C1 segment of cervical spinal cord (tissue), 14 donors: ENCODE measurements around the gene ZNF385A.

ENCODE experiments used
- DNase-seq, 14 donors: peaks; one replicate each; lab custom pipeline; 2025; lab: John Stamatoyannopoulos, UW

ZNF385A gene

DNA sequence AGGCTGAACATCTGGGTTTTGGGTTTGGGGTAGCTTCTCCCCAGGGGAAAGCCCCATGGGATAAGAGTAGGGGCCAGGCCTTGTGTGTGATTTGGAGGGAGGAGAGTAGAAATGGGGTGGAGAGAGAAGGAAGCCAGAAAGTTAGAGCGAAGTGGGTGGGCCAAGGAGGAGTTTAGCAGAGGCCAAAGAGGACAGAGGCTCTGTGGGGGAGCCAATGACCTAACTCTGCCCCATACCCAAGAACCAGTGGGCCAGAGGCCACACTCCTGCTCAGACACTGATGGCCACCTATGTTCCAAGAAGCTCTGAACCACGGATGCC, 9.3 kb downstream of the ZNF385A start:
- DNase-seq, result no peak

DNA sequence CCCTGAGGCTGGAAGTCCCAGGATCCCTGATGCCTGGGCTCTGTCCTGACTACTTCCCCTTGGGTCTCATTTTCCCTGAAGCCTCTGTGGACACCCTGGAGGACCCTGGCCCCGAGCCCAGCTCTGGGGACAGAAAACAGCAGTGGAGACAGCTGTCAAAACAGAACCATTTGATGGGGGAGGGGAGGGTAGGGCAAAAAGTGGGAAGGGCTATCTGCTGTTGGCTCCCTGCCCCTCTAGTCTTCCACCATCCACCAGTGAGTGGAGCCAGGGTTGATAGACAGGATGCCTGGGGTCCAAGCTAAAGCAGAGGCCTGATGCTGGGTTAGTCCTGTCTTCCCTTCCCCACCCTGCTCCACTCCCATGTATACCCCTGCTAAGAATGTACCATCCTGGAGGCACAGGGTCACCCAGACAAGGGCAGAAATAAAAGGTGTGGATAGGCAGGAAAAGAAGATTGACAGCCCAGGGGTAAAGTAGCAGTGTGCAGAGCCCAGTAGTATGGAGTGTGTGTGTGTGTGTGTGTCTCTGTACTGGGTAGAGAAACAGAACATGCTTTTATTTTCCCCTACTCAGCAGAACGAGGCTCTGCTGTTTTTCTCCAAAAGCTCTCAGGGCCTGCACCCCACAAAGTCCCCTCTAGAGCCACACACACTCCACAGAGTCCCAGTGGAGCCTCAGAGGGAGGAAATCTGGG, 9.8 kb downstream of the ZNF385A start:
- DNase-seq, result no peak

DNA sequence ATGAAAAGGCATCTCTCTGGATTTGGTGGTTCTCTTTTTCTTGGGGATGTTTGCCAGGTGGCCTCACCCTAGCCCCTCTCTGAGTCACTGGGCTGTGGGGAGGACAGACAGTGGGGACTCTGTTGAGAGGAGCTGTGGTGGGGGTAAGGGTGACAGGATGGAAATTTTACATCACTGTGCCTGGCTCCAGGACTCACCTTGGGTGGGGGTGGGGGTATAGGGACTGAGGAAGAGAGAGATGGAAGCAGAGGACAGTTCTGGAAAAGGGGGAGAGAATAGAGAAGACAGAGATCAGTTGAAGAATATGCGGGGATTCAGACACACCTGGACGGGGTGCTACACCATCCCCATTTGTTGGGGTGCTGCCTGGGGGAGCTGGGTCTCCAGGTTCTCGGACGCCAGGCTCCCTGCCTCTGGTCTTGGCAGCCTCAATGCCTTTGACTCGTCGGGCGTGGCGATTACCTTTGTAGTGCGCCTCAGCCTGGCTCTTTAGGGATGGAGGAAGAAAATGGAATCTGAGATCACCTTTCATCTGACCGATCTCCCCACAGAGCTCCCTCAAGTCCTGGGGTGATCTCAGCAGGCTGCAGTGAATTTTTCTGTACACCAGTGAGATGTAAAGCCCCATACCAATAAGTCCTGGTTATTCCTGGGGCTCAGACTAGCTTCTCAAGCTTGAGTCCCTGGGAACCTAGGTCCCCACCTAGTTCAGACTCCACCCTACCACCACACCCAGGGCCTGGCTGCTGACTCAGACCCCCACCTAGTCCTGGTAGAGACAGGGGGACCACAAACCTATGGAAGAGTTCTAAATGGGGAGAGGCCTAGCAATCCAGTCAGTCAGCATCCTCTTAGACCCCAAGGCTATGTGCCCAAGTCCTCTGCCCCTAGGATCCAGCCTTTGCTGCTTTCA, 10.6 kb downstream of the ZNF385A start:
- DNase-seq, result peak in 1 of 14 donors; percentile 42

DNA sequence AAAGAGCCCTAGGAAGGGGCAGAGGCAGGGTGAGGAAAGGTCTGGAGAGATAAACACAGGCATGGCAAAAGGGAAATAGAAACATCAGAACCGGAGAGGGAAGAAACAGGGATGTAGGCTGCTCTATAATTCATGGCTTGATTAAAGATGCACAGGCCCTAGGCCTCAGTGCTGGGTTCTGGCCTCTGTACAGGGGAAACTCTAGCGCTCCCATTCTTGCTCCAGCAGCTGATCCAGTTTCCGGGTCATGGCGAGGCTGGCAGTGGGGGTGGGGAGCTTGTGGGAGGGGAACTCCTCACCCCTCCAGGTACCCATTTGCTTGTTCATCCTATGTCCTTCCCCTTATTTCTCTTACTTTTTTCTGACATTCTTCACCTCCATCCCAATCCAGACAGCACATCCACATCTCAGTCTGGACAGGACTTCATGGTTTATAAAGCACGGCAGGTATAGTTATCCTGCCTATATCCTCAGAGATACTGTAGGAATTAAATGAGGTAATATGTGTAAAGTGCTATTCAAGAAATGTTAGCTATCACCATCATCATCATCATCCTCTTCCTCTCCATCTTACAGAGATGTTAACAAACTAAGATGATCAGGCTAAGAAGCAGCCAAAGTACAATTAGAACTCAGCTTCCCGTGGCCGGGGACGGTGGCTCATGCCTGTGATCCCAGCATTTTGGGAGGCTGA, 12.3 kb downstream of the ZNF385A start:
- DNase-seq, result no peak

DNA sequence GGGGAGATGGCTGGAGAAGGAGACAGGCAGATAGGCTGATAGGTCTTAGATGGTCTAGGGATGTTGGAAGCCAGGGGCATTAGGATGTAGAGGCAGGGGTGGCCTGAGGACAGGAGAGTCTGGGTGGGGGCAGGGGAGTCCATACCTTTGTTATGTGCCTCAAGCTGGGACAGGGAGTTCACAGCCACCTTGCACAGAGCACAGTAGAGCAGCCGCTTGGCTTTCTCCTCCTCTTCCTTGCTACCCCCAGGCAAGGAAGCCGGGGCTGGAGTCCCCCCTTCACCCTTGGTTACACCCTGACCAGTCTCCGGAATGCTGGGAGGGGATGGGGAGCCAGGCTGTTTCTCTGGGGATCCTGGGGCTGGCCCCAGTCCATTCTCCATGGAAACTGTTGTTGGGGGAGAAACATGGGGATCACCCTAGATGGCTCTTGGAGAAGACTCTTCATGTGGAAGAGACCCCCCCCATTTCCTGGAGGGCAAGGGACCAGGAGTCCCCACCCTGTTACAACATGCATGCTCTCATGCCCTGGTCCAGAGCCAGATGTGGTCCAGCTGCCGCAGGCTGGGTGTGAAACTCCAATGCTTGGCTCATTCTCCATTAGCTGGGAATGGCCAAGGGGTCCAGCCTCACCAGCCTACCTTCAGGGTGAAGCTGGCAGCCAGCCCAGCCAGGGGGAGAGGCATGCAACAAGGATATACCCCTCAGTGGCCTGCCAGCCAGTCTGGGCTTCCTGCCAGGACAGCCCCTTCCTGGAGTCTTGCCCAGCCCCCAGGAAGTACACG, 13.0 kb downstream of the ZNF385A start:
- DNase-seq, result peak in 7 of 14 donors; percentile 26 to 73 (median 63)

DNA sequence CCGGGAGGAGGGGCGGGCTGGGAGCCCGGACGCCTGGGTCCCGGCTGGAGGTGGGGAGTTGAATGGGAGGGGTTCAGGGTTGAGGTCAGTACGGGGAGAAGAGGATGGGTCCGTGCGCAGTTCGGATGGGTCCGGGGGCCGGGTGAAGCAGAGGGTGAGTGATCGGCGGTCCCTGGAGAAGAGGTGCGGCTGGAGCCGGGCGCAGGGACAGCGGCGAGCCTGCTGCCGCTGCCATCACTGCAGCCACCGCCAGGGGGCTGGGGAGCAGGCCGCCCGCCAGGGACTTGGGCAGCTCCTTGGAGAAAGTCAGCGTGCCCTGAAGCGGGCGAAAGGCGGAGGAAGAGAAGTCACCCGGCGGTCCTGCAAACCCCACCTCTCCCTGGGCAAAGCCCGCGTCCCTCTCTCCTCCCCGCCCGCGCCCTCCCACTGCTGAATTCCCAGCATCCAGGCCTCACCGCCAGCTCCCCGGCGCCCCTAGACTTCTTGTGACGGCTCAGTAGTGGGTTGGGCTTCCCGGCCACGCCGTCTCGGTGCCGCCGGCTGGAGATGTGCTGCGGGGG, 14.3 kb downstream of the ZNF385A start:
- DNase-seq, result peak in 12 of 14 donors; percentile 36 to 86 (median 64)

DNA sequence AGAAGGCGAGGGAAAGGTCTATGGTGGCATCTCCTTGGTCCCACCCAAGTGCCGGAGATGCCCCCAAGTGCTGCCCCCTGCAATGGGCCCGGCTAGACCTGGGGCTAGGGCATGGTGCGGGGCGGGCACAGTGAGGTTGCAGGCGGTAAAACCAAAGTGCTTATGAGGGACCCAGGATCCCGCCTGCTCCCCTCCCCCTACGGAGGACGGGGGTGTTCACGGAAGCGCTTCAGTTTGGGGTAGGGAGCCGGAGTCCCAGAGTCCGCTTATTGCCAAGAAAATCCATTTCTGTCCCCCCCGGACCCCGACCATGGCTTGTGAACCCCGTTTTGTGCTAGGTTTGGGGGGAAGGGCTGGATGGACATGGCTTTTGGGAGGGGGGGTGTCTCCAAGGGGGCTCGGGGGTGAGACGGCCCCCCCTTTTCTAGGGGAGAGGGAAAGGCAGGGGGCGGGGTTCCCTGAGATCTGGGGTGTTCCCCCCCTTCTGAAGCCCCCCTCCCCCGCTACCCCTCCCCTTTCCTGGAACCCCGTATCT, 14.9 kb downstream of the ZNF385A start:
- DNase-seq, result no peak

DNA sequence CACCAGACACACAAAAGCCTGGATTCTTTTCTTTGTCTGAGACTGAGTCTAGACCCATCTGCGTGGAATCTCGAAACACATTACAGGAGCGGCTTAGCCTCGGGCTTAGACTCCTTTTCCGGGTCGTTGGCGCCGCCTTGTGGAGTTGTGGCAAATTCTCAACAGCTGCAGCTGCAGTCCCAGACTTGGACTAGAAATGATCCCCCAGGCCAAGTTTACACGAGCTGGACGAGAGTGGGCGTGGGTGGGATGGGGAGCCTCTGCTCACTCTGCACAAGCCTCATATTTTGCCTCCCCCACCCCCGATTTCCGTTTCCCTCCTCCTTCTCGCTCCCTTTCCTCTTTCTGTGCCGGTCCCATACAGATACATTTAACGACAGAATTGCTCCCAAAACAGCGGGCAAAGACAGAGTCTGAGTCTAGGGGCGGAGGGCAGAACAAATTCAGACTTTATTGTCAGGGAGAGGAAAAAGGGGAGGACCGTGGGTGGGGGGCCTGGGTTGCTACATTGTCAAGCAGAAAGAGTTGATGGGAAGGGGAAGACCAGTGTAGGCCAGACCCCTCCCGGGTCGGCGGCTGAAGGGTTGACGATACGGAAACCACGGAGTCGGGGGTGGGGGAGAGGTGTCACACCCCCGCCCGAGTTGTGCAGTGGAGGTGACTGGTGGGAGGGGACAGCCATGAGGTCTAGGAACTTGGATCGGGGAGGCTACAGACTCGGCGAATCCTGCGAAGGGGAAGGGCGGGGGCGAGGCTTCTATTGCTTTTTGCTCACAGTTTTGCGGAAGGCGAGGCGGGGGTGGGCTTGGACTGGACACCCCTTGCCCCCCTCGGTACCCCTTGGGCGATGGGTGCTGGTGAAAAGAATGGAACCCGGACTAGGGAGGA, 15.6 kb downstream of the ZNF385A start:
- peak in 12 of 14 donors; percentile 39 to 83 (median 74) for DNase-seq

DNA sequence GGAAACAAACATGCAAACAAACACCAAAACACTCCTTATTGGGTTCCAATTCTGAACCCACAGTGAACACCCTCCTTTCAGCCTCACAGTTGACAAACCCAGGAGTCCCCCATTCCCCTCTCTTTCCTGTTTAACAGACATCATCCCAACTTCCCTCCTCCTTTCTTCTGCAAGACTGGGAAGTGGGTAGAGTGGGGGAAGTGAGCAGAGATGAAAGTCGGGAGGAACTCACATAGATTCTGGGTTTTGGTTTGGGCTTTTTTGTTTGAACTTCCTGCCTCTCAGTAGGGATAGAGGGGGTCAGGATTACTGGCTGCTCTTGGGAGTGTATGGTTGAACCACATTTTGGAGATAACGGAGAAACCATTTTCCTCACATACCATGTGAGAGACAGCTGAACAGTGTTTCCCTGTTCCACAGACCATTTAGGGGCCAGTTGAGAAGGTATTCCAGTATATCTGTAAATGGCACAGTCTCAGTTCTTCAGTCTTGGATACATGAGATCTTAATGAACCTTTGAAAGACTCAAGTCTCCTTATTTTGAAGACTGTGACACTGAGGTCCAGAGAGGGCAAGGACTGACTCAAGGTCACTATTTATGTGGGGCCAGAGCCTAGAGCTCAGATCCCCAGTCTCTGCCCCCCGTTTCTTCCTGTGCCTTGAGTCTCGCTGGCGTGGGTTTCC, 16.4 kb downstream of the ZNF385A start:
- no peak for DNase-seq

DNA sequence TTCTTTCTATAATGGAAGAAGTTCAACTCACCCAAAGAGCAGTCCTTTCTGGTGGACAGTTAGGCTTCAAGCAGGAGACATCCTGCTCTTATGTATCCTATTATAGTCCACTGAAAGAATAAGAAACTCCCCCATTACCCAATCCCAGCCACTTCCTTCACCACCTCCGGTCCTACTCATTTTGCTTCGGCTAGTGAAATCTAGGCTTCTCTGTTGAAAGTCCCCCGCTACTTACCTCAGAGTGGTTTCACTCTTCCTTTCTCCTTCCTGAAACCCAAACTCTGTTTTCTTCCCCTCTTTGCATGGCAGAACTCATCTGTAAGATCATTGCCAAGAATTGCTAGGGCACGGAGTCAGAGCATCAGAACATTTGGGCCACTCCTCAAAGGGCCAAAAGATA, 20.1 kb downstream of the ZNF385A start, which contains the start of gene GPR84:
Gene GPR84, minus strand, starts transcription at position 74 of the 400 bp plus-strand sequence. CDS start 635 bp downstream, outside the sequence.
- no peak for DNase-seq

DNA sequence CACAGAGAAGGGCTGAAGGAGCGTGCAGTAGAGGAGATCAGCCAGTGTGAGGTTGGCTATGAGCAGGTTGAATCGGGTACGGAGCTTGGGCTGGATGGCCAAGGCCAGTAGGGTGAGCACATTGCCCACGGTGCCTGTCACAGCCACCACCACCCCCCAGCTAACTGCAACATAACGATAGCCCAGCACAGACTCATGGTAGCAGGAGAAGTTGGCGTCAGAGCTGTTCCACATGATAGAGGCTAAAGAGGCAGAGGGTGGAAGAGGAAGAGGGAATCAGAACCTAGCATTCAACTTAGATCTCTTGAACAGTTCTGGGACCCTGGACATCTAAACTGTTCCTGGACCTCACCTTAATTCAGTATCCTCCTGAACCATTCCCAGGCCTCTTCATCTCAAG, 20.9 kb downstream of the ZNF385A start:
- DNase-seq, result no peak

DNA sequence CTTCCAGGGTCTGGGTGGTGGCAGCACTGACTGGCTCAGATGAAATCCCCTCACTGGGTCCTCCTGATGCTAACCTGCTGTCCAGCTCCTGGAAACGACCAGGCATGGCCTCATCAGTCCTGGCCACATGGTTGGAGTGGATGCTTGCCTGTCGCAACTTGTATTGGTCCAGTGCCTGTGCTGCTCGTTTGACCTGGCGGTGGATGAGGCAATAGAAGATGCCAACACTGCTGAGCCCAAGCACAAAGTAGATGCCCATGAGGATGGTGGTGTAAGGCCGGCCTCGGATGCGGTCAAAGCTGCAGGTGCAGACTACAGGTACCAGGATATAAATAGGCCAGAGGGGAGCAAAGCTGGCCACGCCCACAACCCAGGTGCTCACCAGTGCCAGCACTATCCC, 21.5 kb downstream of the ZNF385A start:
- no peak for DNase-seq

DNA sequence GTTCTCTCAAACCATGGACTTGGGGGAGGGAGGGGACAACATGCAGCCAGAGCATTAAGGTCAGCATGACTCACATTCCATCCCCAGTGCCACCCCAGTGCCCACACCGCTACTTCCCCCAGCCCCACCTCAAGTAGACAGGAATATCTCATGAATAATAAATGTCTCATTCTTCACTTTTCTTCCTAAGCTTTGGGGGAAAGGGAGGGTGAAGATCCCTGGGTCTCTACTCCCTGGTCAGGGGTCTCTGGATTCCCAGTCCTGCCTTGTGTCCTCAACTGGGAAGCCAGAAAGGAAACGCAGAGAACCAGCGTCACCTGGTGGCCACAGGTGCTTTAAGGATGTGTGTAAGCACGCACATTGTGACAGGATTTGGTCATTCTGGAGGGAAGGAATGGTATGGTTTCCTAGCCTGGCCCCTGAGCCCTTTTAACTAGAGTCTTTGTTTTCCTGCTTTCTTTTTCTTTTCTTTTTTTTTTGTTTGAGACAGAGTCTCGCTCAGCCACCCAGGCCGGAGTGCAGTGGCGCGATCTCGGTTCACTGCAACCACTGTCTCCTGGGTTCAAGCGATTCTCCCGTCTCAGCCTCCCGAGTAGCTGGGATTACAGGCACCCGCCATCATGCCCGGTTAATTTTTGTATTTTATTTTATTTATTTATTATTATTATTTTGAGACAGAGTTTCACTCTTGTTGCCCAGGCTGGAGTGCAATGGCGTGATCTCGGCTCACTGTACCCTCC, 23.6 kb downstream of the ZNF385A start:
- peak in 11 of 14 donors; percentile 17 to 69 (median 50) for DNase-seq

DNA sequence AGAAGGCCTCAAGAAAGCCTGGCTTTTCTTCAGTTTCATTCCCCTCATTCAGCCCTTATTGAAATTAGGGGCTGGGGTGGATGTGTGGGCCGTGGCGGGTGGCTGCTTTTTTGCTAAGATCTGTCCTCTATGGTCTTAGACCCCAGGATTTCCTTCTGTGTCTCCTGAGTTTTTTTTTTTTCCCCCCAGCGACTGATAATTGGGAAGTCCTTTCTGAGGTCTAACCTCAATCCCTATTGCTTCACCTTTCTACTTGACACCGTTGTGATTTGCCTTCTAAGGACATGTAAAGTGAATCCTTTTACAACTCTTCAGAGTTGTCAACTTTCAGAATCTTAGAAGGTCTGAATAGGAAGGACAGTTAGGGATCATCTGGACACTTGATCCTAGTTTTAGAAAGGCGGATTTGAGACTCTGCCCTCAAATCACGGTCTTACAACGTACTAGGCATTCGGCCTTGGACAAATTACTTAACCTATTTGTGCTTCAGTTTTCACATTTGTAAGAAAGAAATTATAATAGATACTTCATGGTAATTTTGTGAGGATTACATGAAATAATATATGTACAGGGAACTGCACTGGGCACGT, 24.7 kb downstream of the ZNF385A start:
- DNase-seq, result no peak

DNA sequence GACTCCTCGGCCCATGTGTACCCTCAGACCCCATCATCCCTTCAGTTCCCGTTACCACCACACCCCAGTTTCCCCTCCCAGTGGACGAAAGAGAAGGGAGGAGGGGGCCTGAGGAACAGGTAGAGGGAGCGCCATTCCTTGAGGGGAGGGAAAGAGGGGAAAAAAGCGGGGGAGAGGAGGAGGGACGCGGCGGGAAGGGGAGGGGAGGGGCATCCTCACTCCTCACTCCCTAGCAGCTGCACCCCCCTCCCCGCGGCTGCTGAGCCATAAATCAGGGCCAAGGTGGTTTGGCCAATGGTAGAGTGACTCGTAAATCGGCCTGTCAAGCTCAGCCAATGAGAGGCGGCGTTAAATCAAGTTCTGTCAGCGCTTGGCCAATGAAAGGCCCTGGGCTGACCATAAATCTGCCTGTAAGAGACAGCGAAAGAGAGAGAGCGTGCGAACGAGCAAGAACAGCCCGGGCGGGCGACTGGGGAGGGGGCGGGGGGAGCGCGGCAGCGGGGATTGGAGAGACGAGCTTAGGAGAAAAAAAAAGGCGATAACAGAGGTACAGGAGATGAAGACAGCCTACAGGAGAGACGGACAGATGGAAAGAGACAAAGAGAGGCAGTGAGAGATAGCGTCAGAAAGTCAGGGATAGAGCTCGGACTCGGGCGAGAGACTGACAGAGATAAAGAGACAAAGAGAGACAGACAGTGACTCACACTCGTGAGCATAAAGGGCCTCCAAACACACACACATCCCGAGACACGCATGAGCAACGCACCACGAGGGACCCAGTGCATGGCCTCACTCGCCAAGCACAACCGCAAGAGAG, 25.4 kb downstream of the ZNF385A start:
- peak; percentile 73 to 99 (median 95) for DNase-seq

DNA sequence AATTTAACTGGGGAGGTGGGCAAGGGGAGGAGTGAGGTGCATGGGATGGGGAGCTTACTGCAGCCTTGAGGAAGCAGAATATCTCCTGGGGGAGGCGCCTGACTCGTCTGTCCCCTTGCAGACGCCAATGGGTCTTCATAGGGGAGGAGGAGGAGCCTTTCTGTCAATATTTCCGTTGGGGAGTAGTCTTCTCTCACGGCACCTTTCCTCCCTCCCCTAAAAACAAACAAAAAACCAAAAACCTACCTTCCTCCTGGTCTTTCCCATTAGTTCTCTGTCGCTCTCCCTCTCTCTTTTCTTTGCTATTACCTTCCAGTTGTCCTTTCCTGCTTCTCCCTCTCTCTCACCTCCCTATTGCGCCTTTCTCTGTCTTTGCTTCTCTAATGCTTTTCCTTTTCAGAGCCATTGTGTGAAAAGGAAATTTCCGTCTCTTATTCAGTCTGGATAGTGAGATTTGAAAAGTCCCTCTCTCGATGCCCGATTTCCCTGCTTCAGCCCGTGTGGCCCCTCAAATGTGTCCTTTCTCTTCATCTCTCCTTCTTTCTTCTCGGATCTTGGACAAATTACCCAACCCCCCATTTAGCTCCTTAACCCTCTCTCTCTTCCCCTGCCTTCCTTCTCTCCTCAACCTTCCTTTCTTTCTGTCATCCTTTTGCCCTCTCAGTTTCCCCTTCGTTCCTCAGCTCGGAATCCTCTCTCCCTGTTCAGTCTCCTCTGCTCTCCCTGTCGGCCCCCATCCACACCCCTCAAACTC, 26.2 kb downstream of the ZNF385A start:
- DNase-seq, result peak in 2 of 14 donors; percentile 61 to 79
